Measurements from ENCODE around the gene RHOF. TPM values are rescaled to one million over a fixed set of nuclear protein-coding genes. Genes with fewer than 3 reads are reported as not detected.
A peak's percentile ranks its signal among the peaks of the same experiment; 100 is the strongest.

RHOF gene
- total RNA-seq, 2 donors from 2014 or later, result 31.0 to 35.6 TPM

DNA sequence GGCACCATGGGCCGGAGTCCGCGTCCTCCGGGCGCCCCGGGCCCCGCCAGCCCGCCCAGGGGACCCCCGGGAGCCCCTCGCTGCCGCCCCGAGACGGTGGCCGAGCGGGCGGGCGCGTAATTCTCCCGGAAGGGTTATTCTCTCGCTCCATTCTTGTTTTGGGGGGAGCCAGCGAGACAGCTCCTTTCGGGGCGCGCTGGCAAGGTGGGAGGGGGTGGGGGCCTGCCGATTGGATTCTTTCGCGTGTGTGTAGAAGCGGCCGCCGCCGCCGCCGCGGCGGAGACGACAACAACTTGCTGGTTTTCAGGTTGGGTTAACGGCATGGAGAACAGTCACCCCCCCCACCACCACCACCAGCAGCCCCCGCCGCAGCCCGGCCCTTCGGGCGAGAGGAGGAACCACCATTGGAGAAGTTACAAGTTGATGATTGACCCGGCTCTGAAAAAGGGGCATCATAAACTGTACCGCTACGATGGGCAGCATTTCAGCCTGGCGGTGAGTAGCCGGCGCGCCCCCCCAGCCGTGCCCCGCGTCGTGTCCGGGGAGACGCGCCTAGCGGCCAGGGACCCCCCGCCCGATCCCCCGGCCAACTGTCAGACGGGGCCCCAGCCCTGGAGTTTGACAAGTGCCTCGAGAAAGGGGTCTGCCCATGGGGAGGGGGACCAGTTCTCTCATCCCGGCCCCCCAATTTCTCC, 11.1 kb upstream of the RHOF start:
- WGBS, 2 experiments (ENCODE audit: insufficient coverage in 1 of 2, insufficient read length in 1 of 2), result 0% methylated on average over 2 to 54 of the region's 63 CpGs
- peaks cover 22% of the 10 kb centered on the region for H3K36me3 Mint-ChIP-seq (ENCODE audit: low read depth)
- DNase-seq, result peak; percentile 77
- TF ChIP-seq, protein P1, sequence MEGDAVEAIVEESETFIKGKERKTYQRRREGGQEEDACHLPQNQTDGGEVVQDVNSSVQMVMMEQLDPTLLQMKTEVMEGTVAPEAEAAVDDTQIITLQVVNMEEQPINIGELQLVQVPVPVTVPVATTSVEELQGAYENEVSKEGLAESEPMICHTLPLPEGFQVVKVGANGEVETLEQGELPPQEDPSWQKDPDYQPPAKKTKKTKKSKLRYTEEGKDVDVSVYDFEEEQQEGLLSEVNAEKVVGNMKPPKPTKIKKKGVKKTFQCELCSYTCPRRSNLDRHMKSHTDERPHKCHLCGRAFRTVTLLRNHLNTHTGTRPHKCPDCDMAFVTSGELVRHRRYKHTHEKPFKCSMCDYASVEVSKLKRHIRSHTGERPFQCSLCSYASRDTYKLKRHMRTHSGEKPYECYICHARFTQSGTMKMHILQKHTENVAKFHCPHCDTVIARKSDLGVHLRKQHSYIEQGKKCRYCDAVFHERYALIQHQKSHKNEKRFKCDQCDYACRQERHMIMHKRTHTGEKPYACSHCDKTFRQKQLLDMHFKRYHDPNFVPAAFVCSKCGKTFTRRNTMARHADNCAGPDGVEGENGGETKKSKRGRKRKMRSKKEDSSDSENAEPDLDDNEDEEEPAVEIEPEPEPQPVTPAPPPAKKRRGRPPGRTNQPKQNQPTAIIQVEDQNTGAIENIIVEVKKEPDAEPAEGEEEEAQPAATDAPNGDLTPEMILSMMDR (conservative IDR thresholded peaks at IDR 0.05), result no peak
- H3K4me1 Mint-ChIP-seq, result peaks cover 14% of the 10 kb centered on the region
- H3K4me1 ChIP-seq (ENCODE audit: control insufficient read depth, insufficient read depth, low read length), result no peaks in the 10 kb centered on the region
- no peak overlapping the region for H3K27ac ChIP-seq (ENCODE audit: low read depth, low read length)
- peak overlapping the region; percentile 91 for H3K27ac Mint-ChIP-seq
- peak overlapping the region; percentile 91 for H3K4me3 Mint-ChIP-seq
- no peaks in the 10 kb centered on the region for H3K9me3 Mint-ChIP-seq
- H3K27me3 ChIP-seq (ENCODE audit: control insufficient read depth, insufficient read depth, low read length, poor library complexity, severe bottlenecking), result no peaks in the 10 kb centered on the region
- no peaks in the 10 kb centered on the region for H3K9me3 ChIP-seq (ENCODE audit: control insufficient read depth, low read length)
- H3K36me3 ChIP-seq (ENCODE audit: control insufficient read depth, insufficient read depth, low read length), result peaks cover 17% of the 10 kb centered on the region
- H3K4me3 ChIP-seq (ENCODE audit: low read length), result peak overlapping the region; percentile 87
- peak overlapping the region; percentile 75 for H3K9ac ChIP-seq (ENCODE audit: extremely low read depth, low read length, poor library complexity, severe bottlenecking)
- H3K27me3 Mint-ChIP-seq (ENCODE audit: insufficient read depth), result no peaks in the 10 kb centered on the region

DNA sequence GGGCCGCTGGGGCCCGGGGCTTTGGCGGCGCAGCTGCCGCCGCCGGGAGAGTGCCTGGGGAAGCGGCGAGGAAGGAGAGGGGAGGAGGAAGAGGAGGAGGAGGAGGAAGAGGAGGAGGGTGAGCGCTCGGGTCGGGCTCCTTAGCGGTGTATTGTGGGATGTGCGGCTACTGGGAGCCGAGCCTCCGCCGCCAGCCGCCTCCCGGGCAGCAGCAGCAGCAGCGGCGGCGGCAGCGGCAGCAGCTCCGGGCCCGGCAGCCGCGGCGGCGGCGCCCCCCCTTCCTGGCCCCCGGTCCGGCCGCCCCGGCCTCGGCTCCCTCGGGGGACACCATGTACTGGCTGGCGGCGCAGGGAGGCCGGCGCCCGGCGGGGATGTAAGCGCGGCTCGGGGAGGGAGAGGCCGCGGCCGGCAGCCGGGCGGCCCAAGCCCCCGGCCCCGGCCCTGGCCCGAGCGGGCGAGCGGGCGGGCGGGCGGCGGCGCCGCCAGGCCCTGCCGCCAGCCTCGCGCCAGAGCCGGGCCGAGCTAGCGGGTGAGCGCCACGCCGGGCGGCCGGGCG, 10.5 kb upstream of the RHOF start, which contains the start of gene SETD1B:
TSS of gene SETD1B (plus strand) at position 149 of the 556 bp plus-strand sequence. CDS start 729 bp downstream, outside the sequence.
- no peaks in the 10 kb centered on the region for H3K27me3 ChIP-seq (ENCODE audit: control insufficient read depth, insufficient read depth, low read length, poor library complexity, severe bottlenecking)
- peak; percentile 88 for DNase-seq
- peak within 1 kb of the TSS; percentile 99 for H3K27ac ChIP-seq (ENCODE audit: low read depth, low read length)
- WGBS, 2 experiments (ENCODE audit: insufficient coverage in 1 of 2, insufficient read length in 1 of 2), result 0% methylated on average over 13 to 74 of the region's 74 CpGs
- peak within 1 kb of the TSS; percentile 87 for H3K4me3 ChIP-seq (ENCODE audit: low read length)
- H3K4me1 Mint-ChIP-seq, result peaks cover 18% of the 10 kb centered on the region
- H3K4me3 Mint-ChIP-seq, result peak within 1 kb of the TSS; percentile 91
- peaks cover 16% of the 10 kb centered on the region for H3K36me3 Mint-ChIP-seq (ENCODE audit: low read depth)
- H3K27ac Mint-ChIP-seq, result peak within 1 kb of the TSS; percentile 99
- H3K36me3 ChIP-seq (ENCODE audit: control insufficient read depth, insufficient read depth, low read length), result peaks cover 10% of the 10 kb centered on the region
- TF ChIP-seq, protein P1 (conservative IDR thresholded peaks at IDR 0.05), result no peak
- H3K9me3 Mint-ChIP-seq, result no peaks in the 10 kb centered on the region
- H3K4me1 ChIP-seq (ENCODE audit: control insufficient read depth, insufficient read depth, low read length), result peaks cover 2% of the 10 kb centered on the region
- peak within 1 kb of the TSS; percentile 96 for H3K9ac ChIP-seq (ENCODE audit: extremely low read depth, low read length, poor library complexity, severe bottlenecking)
- H3K9me3 ChIP-seq (ENCODE audit: control insufficient read depth, low read length), result no peaks in the 10 kb centered on the region
- H3K27me3 Mint-ChIP-seq (ENCODE audit: insufficient read depth), result no peaks in the 10 kb centered on the region

DNA sequence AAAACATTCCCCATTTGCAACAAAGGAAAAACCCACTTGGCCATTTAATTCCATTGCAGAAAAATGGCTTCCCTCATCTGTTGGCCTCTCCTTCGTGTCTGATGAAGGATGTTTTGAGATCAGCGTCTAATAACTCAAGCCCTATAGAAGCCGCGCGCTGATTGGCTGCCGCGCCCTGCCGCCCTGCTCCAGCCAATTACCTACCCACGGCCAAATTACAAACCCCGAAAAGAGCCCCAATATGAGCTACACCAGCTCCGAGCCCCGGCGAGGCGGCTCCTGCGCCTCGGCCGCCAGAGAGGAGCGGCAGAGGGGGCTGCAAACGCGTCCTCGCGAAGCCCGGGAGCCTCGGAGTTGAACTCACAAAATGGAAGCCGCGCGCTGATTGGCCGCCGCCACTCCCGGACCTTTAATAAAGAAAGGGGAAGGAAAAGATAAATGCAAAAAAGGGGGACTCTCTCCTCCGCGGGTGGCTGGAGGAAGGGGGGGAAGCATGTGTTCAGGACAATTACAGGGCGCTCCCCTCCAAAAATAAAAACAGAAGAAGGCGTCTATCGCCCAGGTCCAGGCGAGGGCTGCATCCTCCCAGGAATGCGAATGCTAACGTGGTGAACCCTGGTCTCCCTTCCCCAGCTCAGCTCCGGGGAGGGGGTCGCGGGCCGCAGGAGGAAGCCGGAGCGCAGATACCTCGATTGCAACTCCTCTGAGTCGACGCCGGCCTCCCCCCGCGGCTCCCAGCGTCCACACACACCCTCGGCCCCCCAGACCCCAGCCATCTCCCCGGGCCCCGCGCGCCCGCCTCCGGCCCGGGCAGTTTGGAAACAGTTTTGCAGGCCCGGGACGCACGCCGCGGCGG, 9.6 kb upstream of the RHOF start:
- Histone ChIP-seq H3K4me1 (ENCODE audit: control insufficient read depth, insufficient read depth, low read length) (peaks cover 5% of the 10 kb centered on the region), H3K36me3 (ENCODE audit: control insufficient read depth, insufficient read depth, low read length) (peaks cover 3% of the 10 kb centered on the region), H3K27me3 (ENCODE audit: control insufficient read depth, insufficient read depth, low read length, poor library complexity, severe bottlenecking) (no peaks in the 10 kb centered on the region), H3K9ac (ENCODE audit: extremely low read depth, low read length, poor library complexity, severe bottlenecking) (peak overlapping the region; percentile 96), H3K27ac (ENCODE audit: low read depth, low read length) (peak overlapping the region; percentile 99), H3K4me3 (ENCODE audit: low read length) (peak overlapping the region; percentile 84), H3K9me3 (ENCODE audit: control insufficient read depth, low read length) (no peaks in the 10 kb centered on the region)
- Mint-ChIP-seq H3K27me3 (ENCODE audit: insufficient read depth) (no peaks in the 10 kb centered on the region), H3K36me3 (ENCODE audit: low read depth) (peaks cover 9% of the 10 kb centered on the region), H3K9me3 (no peaks in the 10 kb centered on the region), H3K4me3 (peak overlapping the region; percentile 91), H3K27ac (peak overlapping the region; percentile 99), H3K4me1 (peaks cover 27% of the 10 kb centered on the region)
- peak; percentile 97 for DNase-seq
- TF ChIP-seq, protein P1 (conservative IDR thresholded peaks at IDR 0.05), result no peak
- 0% methylated on average over 19 to 65 of the region's 65 CpGs for WGBS, 2 experiments (ENCODE audit: insufficient coverage in 1 of 2, insufficient read length in 1 of 2)

All from endodermal cell (in vitro differentiated cells).